ENCODE measurements around the gene SLC39A11. TPM values are rescaled to one million over a fixed set of nuclear protein-coding genes. Genes with fewer than 3 reads are reported as not detected.

Gene SLC39A11
- total and polyA plus RNA-seq, 4 donors: 18.9 to 44.9 (median 28.2) TPM

GRCh38 chr17:73030995-73031394 is 61.5 kb downstream of the SLC39A11 start:
- TF ChIP-seq ATF3 (IDR thresholded peaks at IDR 0.05) (no peak), MAX (IDR thresholded peaks at IDR 0.05) (no peak), TAF1 (conservative IDR thresholded peaks at IDR 0.05) (no peak), GABPA (IDR thresholded peaks at IDR 0.05 in 1 of 2, conservative IDR thresholded peaks at IDR 0.05 in 1 of 2) (no peak), RAD21 (IDR thresholded peaks at IDR 0.05) (no peak), REST (IDR thresholded peaks at IDR 0.05) (no peak), FOXA1 (IDR thresholded peaks at IDR 0.05) (no peak)
- Histone ChIP-seq H3K9me3 (ENCODE audit: control insufficient read depth in 4 of 4, low read length in 3 of 4) (no peaks in the 10 kb centered on the region), H3K9ac (ENCODE audit: low read depth in 1 of 2, low read length in 2 of 2) (no peak overlapping the region), H3K4me1 (ENCODE audit: control insufficient read depth in 4 of 4, insufficient read depth in 4 of 4, low read length in 3 of 4) (peaks cover 3 to 18% (median 9%) of the 10 kb centered on the region in 4 donors), H3K27ac (ENCODE audit: low read depth in 1 of 2, low read length in 2 of 2) (no peak overlapping the region), H3K36me3 (ENCODE audit: control insufficient read depth in 4 of 4, insufficient read depth in 3 of 4, low read depth in 1 of 4, low read length in 3 of 4) (no peaks in the 10 kb centered on the region), H3K27me3 (ENCODE audit: control insufficient read depth in 4 of 4, insufficient read depth in 4 of 4, low read length in 3 of 4) (no peaks in the 10 kb centered on the region), H3K4me3 (ENCODE audit: low read depth in 1 of 3, low read length in 3 of 3) (no peak overlapping the region)
- no peak for DNase-seq (ENCODE audit: low spot score)
- WGBS: 94% methylated on average over 4 of the region's 4 CpGs

- H3K27me3 ChIP-seq (ENCODE audit: control insufficient read depth in 4 of 4, insufficient read depth in 4 of 4, low read length in 3 of 4): no peaks in the 10 kb centered on the region
- WGBS: 34% methylated on average over 8 of the region's 8 CpGs
- TF ChIP-seq MAX (IDR thresholded peaks at IDR 0.05) (peak; percentile 98), HNF4A (conservative IDR thresholded peaks at IDR 0.05) (peak; percentile 88 to 90), HNF4G (IDR thresholded peaks at IDR 0.05) (peak; percentile 79), CTCF (IDR thresholded peaks at IDR 0.05; ENCODE audit: low read depth, low read length, missing input control) (no peak), RXRA (IDR thresholded peaks at IDR 0.05) (peak; percentile 30 to 45), EGR1 (IDR thresholded peaks at IDR 0.05; ENCODE audit: low read depth in 2 of 2) (no peak), REST (IDR thresholded peaks at IDR 0.05) (peak; percentile 9), YY1 (IDR thresholded peaks at IDR 0.05) (peak; percentile 34), FOXA2 (IDR thresholded peaks at IDR 0.05) (no peak), ZBTB33 (IDR thresholded peaks at IDR 0.05) (no peak), SP1 (IDR thresholded peaks at IDR 0.05) (peak; percentile 82), TAF1 (conservative IDR thresholded peaks at IDR 0.05) (no peak), RAD21 (IDR thresholded peaks at IDR 0.05) (peak in 1 of 2 donors; percentile 25), GABPA (IDR thresholded peaks at IDR 0.05 in 1 of 2, conservative IDR thresholded peaks at IDR 0.05 in 1 of 2) (peak in 1 of 2 donors; percentile 12), ATF3 (IDR thresholded peaks at IDR 0.05) (no peak), NR2F2 (IDR thresholded peaks at IDR 0.05) (no peak)
- no peak overlapping the region for H3K9ac ChIP-seq (ENCODE audit: low read depth in 1 of 2, low read length in 2 of 2)
- no peak for DNase-seq (ENCODE audit: low spot score)
- peaks cover 3 to 18% (median 9%) of the 10 kb centered on the region in 4 donors for H3K4me1 ChIP-seq (ENCODE audit: control insufficient read depth in 4 of 4, insufficient read depth in 4 of 4, low read length in 3 of 4)
- H3K27ac ChIP-seq (ENCODE audit: low read depth in 1 of 2, low read length in 2 of 2): no peak overlapping the region
- no peak overlapping the region for H3K4me3 ChIP-seq (ENCODE audit: low read depth in 1 of 3, low read length in 3 of 3)
- no peaks in the 10 kb centered on the region for H3K9me3 ChIP-seq (ENCODE audit: control insufficient read depth in 4 of 4, low read length in 3 of 4)
- H3K36me3 ChIP-seq (ENCODE audit: control insufficient read depth in 4 of 4, insufficient read depth in 3 of 4, low read depth in 1 of 4, low read length in 3 of 4): no peaks in the 10 kb centered on the region
Measured at GRCh38 chr17:73030501-73030921, 62.0 kb downstream of the SLC39A11 start.
